Esophagus (tissue), 2 donors: ENCODE measurements around the gene PIK3CA. TPM values are rescaled to one million over a fixed set of nuclear protein-coding genes. Genes with fewer than 3 reads are reported as not detected.

Source experiments
- H3K27ac ChIP-seq, 2 donors: one replicate each; pipeline ENCODE4 v1.5.1; 2013; ENCODE audit warnings: low read depth in 2 of 2, mild to moderate bottlenecking in 2 of 2, inconsistent platforms in 1 of 2, low read length in 1 of 2, moderate library complexity in 1 of 2
- H3K27me3 ChIP-seq, 2 donors: one replicate each; pipeline ENCODE4 v1.6.1; 2013; ENCODE audit warnings: low read length in 2 of 2, control low read depth in 1 of 2, mild to moderate bottlenecking in 1 of 2; ENCODE audit not compliant: insufficient read depth in 2 of 2, control insufficient read depth in 1 of 2
- H3K36me3 ChIP-seq, 2 donors: one replicate each; pipeline ENCODE4 v1.6.1; 2013; ENCODE audit warnings: low read length in 1 of 2; ENCODE audit not compliant: control insufficient read depth in 2 of 2, insufficient read depth in 2 of 2
- H3K4me1 ChIP-seq, 2 donors: one replicate each; pipeline ENCODE4 v1.6.1; 2013; ENCODE audit warnings: low read length in 1 of 2; ENCODE audit not compliant: control insufficient read depth in 2 of 2, insufficient read depth in 2 of 2
- H3K4me3 ChIP-seq, 2 donors: one replicate each; pipeline ENCODE4 v1.5.1; 2013; ENCODE audit warnings: low read length in 2 of 2, mild to moderate bottlenecking in 2 of 2, low read depth in 1 of 2, moderate library complexity in 1 of 2
- H3K9me3 ChIP-seq, 2 donors: one replicate each; pipeline ENCODE4 v1.6.1; 2013; ENCODE audit warnings: mild to moderate bottlenecking in 2 of 2, low read depth in 1 of 2, low read length in 1 of 2, moderate library complexity in 1 of 2; ENCODE audit not compliant: control insufficient read depth in 2 of 2, insufficient read depth in 1 of 2
- WGBS, 2 donors: extraction: QIAGEN DNeasy Blood & Tissue Kit; methylation state at CpG; one replicate each; pipeline ENCODE4 v1.1.7; 2013; 5-methylcytosine and 5-hydroxymethylcytosine counted together
- polyA plus RNA-seq, 2 donors: library from polyadenylated mRNA; stranded (reverse); fragments of 200-250 nt; gene quantifications; one replicate each; pipeline ENCODE4 v1.2.3, GENCODE V29; 2013
- donor health status: healthy with polysubstance abuse.
- donor health status: Bipolar disorder and iron deficiency.

The PIK3CA gene
- polyA plus RNA-seq, 2 donors = 3.4 to 5.2 TPM

DNA sequence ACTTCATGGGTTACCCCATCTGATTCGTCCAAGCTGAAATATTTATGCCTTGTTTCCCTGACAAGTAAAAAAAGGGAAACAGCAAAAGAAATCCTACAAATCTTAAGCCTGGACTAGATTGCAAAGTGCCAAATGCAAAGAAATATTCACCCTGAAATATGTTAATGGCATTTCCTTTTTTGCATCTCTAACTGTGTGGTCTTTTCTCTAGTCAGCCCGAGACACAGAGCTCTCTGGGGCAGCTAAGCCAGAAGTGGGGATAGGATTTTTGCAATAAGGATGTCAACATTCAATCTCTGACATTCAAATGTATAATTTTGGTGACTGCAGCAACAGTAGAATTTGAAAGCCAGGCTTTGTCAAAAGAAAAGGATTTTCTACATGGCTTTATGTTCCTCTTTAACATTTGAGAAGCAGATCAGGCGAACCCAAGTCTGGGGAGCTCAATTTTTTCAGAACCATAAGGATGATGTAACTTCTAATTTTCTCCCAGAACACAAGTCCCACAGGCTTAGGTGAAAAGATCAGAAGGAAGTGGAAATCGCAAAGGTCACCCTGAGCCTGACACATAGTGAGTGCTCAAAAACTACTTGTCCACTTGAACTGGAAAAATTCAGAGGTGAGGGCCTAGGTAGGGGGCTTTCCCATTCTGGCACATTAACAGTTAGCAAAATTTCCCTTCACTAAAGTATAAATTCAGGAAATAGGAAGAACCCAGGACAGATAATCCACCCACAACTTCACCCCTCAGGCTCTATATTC, 131.0 kb downstream of the PIK3CA start:
- 66 to 68% methylated on average over 4 of the region's 4 CpGs for WGBS, 2 donors
- no peak overlapping the region for H3K4me3 ChIP-seq

GRCh38 chr3:179279837-179280236, 131.7 kb downstream of the PIK3CA start:
- Histone ChIP-seq H3K9me3 (no peaks in the 10 kb centered on the region), H3K36me3 (no peaks in the 10 kb centered on the region), H3K4me3 (no peak overlapping the region), H3K4me1 (no peaks in the 10 kb centered on the region), H3K27ac (no peak overlapping the region), H3K27me3 (no peaks in the 10 kb centered on the region)
- WGBS, 2 donors = 87 to 91% methylated on average over 1 of the region's 1 CpG

More for the DNA sequence above, 131.0 kb downstream of the PIK3CA start:
- no peaks in the 10 kb centered on the region for H3K9me3 ChIP-seq
- H3K4me1 ChIP-seq = no peaks in the 10 kb centered on the region
- no peaks in the 10 kb centered on the region for H3K27me3 ChIP-seq
- no peak overlapping the region for H3K27ac ChIP-seq
- no peaks in the 10 kb centered on the region for H3K36me3 ChIP-seq

- Histone ChIP-seq H3K36me3 (no peaks in the 10 kb centered on the region), H3K27me3 (no peaks in the 10 kb centered on the region), H3K27ac (no peak overlapping the region), H3K4me3 (no peak overlapping the region), H3K4me1 (no peaks in the 10 kb centered on the region), H3K9me3 (no peaks in the 10 kb centered on the region)
- WGBS, 2 donors = 73 to 77% methylated on average over 3 of the region's 3 CpGs
Measured at GRCh38 chr3:179281825-179282224, 133.7 kb downstream of the PIK3CA start.

DNA sequence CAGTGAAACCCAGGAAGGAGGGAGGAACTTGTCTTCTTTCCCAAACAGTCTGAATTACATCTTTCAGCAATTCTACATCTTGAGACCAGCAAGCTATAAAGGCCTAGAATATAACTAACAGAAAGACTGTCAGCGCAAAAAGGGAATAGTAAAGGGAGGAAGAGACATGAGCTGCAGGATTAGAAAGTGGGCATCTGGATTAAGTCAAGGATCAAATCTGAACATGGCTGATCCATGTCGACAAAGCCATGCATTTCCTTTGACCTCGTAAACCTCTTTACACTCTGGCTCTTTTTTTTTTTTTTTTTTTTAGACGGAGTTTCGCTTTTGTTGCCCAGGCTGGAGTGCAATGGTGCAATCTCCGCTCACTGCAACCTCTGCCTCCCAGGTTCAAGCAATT, 138.2 kb downstream of the PIK3CA start:
- Histone ChIP-seq H3K9me3 (no peaks in the 10 kb centered on the region), H3K36me3 (no peaks in the 10 kb centered on the region), H3K4me3 (no peak overlapping the region), H3K27ac (no peak overlapping the region), H3K4me1 (no peaks in the 10 kb centered on the region), H3K27me3 (no peaks in the 10 kb centered on the region)
- WGBS, 2 donors = 92 to 93% methylated on average over 6 of the region's 6 CpGs

GRCh38 chr3:179288845-179289244, 140.7 kb downstream of the PIK3CA start:
- Histone ChIP-seq H3K36me3 (no peaks in the 10 kb centered on the region), H3K4me1 (no peaks in the 10 kb centered on the region), H3K4me3 (no peak overlapping the region), H3K9me3 (no peaks in the 10 kb centered on the region), H3K27ac (no peak overlapping the region), H3K27me3 (no peaks in the 10 kb centered on the region)
- WGBS, 2 donors = 56 to 86% methylated on average over 4 of the region's 4 CpGs

GRCh38 chr3:179289295-179289694, 141.1 kb downstream of the PIK3CA start:
- no peaks in the 10 kb centered on the region for H3K36me3 ChIP-seq
- H3K4me1 ChIP-seq = no peaks in the 10 kb centered on the region
- H3K27ac ChIP-seq = no peak overlapping the region
- 49 to 56% methylated on average over 3 of the region's 3 CpGs for WGBS, 2 donors
- H3K9me3 ChIP-seq = no peaks in the 10 kb centered on the region
- H3K4me3 ChIP-seq = no peak overlapping the region
- H3K27me3 ChIP-seq = no peaks in the 10 kb centered on the region

Other genes with a start within 250 kb of the PIK3CA start
- 1 to 10 TPM; 1.1 to 1.7 TPM for gene ZMAT3, start 76.5 kb upstream of the PIK3CA start, polyA plus RNA-seq
- 1 to 10 TPM in 1 of 2 donors, under 1 TPM in 1; 0.74 to 1.1 TPM for gene KCNMB3, start 102.8 kb downstream of the PIK3CA start, polyA plus RNA-seq
- gene ZNF639, start 174.7 kb downstream of the PIK3CA start, polyA plus RNA-seq = 10 to 100 TPM in 1 of 2 donors, 1 to 10 TPM in 1; 9.2 to 14.4 TPM
- gene MFN1, start 199.4 kb downstream of the PIK3CA start, polyA plus RNA-seq = 10 to 100 TPM; 17.3 to 17.6 TPM